ENCODE measurements around the gene ZNF215.

DNA sequence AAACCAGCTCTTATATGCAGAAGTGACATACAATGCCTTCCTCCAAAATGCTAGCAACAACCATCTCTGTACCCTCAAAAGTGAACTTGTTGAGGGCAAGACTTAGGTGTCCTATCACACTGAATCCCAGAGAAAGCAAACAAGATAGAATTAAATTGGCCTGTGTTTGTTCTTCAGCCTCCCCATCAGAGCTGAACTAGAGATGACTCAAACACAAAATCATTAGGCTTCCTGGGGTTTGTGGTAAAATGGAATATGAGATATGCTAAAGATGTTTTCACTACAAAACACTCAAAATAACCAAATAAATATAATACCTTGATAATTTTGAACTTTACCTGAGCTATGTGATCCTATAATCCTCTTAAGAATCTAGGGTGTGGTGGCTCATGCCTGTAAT, 62.3 kb downstream of the ZNF215 start:
- TF ChIP-seq, protein P1, sequence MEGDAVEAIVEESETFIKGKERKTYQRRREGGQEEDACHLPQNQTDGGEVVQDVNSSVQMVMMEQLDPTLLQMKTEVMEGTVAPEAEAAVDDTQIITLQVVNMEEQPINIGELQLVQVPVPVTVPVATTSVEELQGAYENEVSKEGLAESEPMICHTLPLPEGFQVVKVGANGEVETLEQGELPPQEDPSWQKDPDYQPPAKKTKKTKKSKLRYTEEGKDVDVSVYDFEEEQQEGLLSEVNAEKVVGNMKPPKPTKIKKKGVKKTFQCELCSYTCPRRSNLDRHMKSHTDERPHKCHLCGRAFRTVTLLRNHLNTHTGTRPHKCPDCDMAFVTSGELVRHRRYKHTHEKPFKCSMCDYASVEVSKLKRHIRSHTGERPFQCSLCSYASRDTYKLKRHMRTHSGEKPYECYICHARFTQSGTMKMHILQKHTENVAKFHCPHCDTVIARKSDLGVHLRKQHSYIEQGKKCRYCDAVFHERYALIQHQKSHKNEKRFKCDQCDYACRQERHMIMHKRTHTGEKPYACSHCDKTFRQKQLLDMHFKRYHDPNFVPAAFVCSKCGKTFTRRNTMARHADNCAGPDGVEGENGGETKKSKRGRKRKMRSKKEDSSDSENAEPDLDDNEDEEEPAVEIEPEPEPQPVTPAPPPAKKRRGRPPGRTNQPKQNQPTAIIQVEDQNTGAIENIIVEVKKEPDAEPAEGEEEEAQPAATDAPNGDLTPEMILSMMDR (conservative IDR thresholded peaks at IDR 0.05; ENCODE audit: low read depth, low read length) = no peak
- TF ChIP-seq MXI1 (IDR thresholded peaks at IDR 0.05; ENCODE audit: borderline replicate concordance, low read depth, low read length) (no peak), POLR2A (IDR thresholded peaks at IDR 0.05; ENCODE audit: low read depth, low read length) (no peak)

Measured in IMR-90 (cell line).